ENCODE results near the gene SMIM27. TPM values are rescaled to one million over a fixed set of nuclear protein-coding genes. Genes with fewer than 3 reads are reported as not detected.

SMIM27 gene
- total RNA-seq, 1 donor from 2014 or later, result 8.8 TPM

DNA sequence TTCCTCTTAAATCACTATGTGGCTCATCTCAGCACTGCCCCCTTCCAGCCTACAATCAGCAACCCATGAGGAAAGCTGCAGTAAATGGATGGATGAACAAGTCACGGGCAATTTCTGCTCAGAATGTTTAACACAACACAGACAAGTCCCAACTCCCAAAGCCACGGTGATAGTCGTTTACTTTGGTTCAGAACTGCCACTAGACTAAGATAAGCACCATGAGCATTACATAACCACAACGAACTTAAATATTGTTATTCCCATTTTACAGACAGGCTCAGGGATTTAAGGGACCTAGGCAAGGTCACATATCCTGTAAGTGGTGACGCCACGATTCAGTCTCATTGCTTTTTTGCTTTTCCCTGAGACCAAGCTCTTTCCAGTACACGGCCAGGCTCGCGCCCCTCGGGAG lies 2.0 kb upstream of the SMIM27 start:
- intact Hi-C loops (cut with DNase I), result no loop called here
- H3K27ac ChIP-seq, result peak overlapping the region; percentile 96
- no peaks in the 10 kb centered on the region for H3K9me3 ChIP-seq
- no peaks in the 10 kb centered on the region for H3K27me3 ChIP-seq
- no peak for TF ChIP-seq CTCF (IDR thresholded peaks at IDR 0.05)
- peak overlapping the region; percentile 71 for H3K4me3 ChIP-seq
- peaks cover 8% of the 10 kb centered on the region for H3K36me3 ChIP-seq
- DNase-seq (no peak), ATAC-seq (no peak)
- H3K4me1 ChIP-seq, result peaks cover 22% of the 10 kb centered on the region

DNA sequence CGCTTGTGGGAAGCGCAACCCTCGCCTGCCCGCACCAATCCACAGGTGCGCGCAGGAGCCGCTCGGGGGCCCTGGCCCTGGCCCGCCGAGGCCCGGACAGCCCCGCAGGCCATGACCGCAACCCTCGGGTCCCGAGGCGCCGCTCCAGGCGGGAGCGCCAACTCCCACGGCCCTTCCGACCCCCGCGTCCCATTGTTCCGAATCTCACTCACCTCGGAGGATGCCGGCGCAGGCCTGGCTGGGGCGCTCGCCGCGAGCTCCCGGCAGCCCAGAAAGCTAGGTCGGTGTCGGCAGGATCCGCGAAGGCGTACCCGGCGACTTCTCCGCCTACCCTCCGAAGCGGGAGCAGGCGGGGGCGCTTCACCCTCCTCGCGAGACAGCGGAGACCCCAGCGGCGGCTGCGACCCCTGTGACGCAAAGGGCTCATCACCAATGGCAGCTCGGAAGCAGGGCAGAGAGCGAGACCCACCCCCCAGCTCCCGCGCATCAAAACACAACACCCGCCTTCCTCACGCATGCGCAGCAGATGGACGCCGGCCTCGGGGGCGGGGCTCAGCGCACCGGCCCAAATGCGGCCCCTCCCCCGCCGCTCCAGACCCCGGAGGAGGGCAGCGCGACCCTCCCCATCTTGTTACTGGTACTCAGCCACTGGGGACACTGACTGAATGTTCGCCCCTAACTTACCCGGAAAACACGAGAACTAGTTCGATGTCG lies 1.4 kb upstream of the SMIM27 start:
- H3K27me3 ChIP-seq, result no peaks in the 10 kb centered on the region
- intact Hi-C loops (cut with DNase I), result no loop called here
- ATAC-seq (peak; percentile 88), DNase-seq (peak; percentile 93)
- peaks cover 22% of the 10 kb centered on the region for H3K4me1 ChIP-seq
- TF ChIP-seq CTCF (IDR thresholded peaks at IDR 0.05), result no peak
- peak overlapping the region; percentile 71 for H3K4me3 ChIP-seq
- H3K36me3 ChIP-seq, result peaks cover 8% of the 10 kb centered on the region
- peak overlapping the region; percentile 96 for H3K27ac ChIP-seq
- no peaks in the 10 kb centered on the region for H3K9me3 ChIP-seq

DNA sequence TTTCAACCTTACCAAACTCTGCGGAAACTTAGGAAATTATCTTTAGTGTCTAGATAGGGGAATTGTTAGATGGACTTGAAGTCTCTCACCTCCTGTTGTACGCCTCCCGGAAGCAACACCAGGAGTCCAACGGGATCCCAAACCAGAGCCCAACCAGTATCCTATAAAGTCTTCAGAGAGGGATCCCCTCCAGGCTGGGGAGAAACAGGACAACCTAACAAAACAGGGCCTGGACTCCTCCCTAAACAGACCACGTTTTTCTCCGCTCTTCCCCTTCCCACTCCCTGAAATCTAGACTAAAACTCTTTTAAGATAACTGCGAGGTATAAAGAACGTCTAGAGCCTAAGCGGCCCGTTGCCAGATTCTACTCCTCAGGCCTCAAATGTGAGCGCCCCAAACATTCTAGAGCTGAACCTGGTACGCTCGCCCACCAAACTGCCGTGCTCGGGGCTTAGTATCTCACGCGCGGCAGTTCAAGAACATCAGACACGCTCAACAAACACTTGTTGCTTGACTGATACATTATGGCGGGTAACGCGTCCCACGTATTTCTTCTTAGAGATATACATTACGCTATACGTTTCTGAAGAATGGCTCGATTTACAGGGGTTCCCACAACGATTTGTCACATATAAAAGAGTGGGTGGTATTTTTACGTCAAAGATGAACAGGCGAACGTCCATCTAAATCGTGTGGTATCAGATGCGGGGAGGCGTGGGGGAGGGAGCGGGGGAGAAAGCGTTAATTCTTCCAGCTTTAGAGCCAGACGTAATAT lies 663 bp upstream of the SMIM27 start:
- H3K4me1 ChIP-seq, result peaks cover 22% of the 10 kb centered on the region
- H3K27ac ChIP-seq, result peak overlapping the region; percentile 96
- ATAC-seq (peak; percentile 2), DNase-seq (no peak)
- H3K36me3 ChIP-seq, result peaks cover 8% of the 10 kb centered on the region
- H3K9me3 ChIP-seq, result no peaks in the 10 kb centered on the region
- intact Hi-C loops (cut with DNase I), result no loop called here
- H3K4me3 ChIP-seq, result peak overlapping the region; percentile 71
- no peaks in the 10 kb centered on the region for H3K27me3 ChIP-seq
- no peak for TF ChIP-seq CTCF (IDR thresholded peaks at IDR 0.05)

DNA sequence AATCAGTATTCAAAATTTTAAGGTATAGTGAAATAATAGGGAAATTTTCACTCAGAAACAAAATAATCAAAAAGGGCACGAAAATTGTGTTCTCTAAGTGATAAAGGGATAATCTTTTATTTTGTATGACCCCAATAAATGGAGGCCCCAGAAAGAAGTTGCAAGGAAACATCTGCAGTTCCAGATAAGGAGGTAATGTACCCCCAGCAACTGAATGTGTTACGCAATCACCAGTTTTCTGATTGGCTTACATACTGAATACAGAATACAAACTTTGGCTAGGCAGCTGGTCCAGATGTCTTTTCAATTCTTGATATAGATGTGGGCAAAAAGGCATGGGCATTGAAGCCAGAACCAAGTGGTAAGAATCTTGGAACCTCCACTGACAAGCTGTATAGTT lies 2.0 kb downstream of the SMIM27 start:
- Histone ChIP-seq H3K4me3 (no peak overlapping the region), H3K4me1 (peaks cover 20% of the 10 kb centered on the region), H3K27me3 (no peaks in the 10 kb centered on the region), H3K27ac (no peak overlapping the region), H3K9me3 (no peaks in the 10 kb centered on the region), H3K36me3 (peaks cover 4% of the 10 kb centered on the region)
- intact Hi-C loops (cut with DNase I), result no loop called here
- TF ChIP-seq CTCF (IDR thresholded peaks at IDR 0.05), result no peak
- no peak for DNase-seq
- no peak for ATAC-seq

DNA sequence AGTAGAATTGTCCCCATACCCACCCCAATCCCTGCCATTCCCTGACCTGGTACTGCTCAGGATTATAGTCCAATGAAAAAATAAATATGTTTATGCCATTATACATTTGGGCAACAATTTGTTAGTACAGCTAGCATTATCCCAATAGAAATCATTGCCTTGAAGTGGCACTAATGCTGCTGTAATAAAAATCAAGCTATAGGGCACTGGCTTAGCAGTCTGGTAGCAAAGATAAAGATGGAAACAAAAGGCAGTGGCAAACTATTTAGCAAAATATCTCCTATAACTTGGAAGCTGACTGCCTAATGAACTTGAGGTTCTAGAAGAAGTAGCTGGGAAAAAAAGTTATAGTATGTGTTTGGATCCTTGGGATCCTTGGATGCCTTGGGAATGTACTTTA lies 2.5 kb downstream of the SMIM27 start:
- ATAC-seq (no peak), DNase-seq (no peak)
- H3K36me3 ChIP-seq, result no peaks in the 10 kb centered on the region
- no peaks in the 10 kb centered on the region for H3K9me3 ChIP-seq
- intact Hi-C loops (cut with DNase I), result no loop called here
- no peaks in the 10 kb centered on the region for H3K27me3 ChIP-seq
- no peak overlapping the region for H3K4me3 ChIP-seq
- H3K4me1 ChIP-seq, result peaks cover 16% of the 10 kb centered on the region
- no peak overlapping the region for H3K27ac ChIP-seq
- no peak for TF ChIP-seq CTCF (IDR thresholded peaks at IDR 0.05)
